SH-SY5Y (cell line): Measurements from ENCODE around the gene POR.

Experiments used
- GATA2 ChIP-seq: IDR thresholded peaks from 2 replicates; pipeline ENCODE4 v1.6.1; 2011; ENCODE audit warnings: mild to moderate bottlenecking, low read depth, low read length
- GATA3 ChIP-seq: IDR thresholded peaks from 2 replicates; pipeline ENCODE4 v1.6.1; 2011; ENCODE audit warnings: low read depth, mild to moderate bottlenecking, low read length, moderate library complexity

POR gene

GRCh38 chr7:75953431-75953830, 38.5 kb downstream of the POR start:
- TF ChIP-seq GATA3 (no peak), GATA2 (no peak)

DNA sequence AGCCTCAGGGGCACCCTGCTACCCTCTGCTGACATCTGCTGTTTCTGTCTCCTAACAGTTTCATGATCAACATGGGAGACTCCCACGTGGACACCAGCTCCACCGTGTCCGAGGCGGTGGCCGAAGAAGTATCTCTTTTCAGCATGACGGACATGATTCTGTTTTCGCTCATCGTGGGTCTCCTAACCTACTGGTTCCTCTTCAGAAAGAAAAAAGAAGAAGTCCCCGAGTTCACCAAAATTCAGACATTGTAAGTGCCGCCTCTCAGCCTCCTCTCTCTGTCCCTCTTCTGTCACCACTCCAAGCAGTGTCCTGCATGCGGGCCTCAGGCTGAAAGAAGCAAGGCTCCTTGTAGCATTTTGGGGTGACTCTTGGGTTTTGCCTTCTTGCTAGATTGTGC, 39.0 kb downstream of the POR start:
- no peak for TF ChIP-seq GATA2
- TF ChIP-seq GATA3, result no peak

- TF ChIP-seq GATA2 (no peak), GATA3 (no peak)
These were observed 40.5 kb downstream of the POR start for GRCh38 chr7:75955331-75955955.

DNA sequence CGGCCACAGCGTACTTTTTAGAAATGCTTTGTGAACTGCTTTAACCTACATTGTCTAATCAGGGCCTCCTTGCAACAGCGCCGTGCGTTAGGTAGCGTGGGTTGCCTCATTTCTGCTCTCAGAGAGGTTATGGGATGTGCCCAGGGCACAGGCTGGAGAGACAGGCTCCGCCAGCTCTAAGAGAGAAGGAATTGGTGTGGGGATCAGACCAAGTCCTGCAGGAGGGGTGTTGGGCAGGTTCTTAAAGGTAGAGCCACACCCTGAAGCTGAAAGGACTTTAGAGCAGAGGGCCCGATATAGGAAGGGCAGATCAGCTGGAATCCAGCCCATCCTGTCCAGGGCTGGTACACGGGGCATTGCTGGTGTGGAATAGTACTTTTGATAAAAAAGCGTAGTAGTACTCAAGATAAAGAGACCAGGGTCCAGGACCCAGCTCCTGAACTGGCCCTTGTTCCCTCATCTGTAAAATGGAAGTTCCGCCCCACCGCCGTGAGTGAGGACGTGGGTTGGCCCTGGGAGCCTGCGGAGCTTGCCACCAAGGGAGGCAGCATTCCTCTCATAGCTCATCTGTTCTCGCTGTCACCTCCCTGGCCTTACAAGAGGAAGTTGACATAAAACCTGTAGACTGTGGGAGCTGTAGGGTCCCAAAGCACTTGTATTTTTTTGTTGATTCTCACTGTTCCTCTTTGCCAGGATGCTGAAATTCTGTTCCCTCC, 42.2 kb downstream of the POR start:
- TF ChIP-seq GATA2 (no peak), GATA3 (no peak)

- TF ChIP-seq GATA3, result no peak
These were observed 44.0 kb downstream of the POR start for GRCh38 chr7:75958802-75959543.

- TF ChIP-seq GATA3 (no peak), GATA2 (no peak)
These were observed 45.4 kb downstream of the POR start for GRCh38 chr7:75960372-75960771.

DNA sequence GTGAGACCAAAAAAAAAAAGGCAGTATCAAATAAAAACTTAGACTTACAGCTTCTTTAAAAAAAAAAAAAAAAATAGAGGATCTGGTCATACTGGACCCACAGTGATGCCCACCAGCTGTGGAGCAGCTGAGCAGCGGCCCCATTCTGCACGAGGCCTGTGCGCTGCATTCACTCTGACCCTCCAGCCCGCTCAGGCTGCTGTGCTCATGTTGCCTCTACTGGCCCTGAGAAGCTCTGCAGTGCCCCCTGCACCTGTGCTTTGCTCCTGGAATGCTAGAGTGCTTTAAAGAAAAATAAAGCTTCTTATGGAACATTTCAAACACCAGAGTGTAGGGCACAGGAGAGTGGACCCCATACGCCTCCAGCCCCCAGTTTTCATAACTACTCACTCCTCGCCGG, 46.3 kb downstream of the POR start:
- TF ChIP-seq GATA3, result no peak
- no peak for TF ChIP-seq GATA2

DNA sequence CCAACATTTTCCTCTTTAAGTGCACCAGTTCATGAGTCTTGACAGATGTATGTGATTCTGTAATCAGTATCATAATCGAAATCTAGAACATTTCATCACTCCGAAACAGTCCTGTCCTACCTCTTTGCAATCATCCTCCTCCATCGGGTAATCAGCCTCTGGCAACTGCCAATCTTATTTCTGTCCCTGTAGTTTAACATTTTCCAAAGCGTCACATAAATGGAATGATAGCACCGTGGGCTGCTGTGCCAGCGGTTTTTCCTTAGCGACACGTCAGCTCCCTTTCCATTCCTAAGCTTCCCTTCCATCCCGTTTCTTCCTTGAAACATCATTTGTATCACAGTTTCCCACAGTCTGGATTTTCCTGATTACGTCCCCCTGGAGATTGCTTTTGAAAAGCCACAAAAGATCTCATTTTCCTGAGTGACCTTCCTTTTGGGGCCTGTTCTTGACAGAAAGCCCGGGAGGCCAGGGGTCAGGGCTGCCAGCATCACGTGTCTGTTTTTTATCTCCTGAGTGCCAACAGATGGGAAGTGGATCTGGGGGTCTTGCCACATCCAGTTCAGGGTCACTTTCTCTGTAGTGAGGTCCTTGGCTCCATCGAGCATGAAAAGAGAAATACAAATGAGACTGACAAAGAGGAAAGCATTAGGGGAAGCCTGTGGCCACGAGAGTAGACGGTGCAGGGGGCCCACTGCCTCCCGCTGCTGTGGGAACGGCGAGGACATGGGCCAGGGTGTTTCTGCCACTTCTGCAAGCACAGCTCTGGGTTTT, 47.8 kb downstream of the POR start:
- TF ChIP-seq GATA2, result peak; percentile 60; the same call in 1 of the 2 replicates
- TF ChIP-seq GATA3, result no peak

DNA sequence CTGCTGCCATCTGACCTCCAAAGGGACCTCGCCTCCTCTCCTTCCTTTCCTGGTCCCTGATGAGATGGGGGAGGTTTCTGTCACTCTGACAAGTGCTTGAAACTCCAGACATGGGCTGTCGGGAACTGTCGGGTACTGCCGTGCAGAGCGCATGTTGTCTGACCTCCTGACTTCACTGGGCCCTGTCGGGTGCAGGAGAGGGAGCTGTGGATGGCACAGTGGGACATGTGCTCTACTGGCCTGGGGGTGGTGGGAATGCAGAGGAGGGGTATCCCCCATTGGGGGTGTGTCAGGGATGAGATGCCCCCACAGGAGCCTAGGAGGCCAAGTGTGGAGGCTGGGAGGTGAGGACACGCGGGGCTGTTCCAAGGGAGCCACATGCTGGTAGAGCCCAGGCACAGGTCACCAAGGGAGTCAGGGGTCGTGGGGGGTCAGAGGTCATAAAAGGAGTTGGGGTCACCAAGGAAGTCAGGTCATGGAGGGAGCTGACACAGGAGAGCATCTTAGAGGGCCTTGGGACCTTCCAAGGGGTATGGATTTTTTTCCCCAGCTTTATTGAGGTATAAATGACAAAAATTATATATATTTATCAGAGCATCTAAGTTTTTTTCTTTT, 48.5 kb downstream of the POR start:
- TF ChIP-seq GATA3 (no peak), GATA2 (no peak)

DNA sequence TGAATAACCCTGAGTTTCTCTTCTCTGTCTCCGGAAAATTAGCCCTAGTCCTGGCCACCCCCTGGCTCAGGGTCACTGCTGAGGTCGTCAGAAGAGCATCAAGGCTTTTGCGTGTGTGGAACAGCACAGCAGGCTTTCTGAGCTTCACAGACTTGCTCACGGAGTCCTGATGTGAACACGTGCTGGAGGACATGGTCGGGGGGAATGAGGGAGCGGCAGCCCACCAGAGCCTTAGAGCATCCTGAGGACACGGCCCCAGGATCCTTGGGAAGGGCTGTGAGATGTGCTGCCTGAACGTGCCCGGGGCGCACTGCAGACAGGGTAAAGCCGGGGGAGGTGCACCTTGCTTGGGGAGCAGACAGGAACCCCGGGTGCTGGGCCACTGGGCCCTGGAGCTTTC, 50.7 kb downstream of the POR start:
- TF ChIP-seq GATA2 (no peak), GATA3 (no peak)

GRCh38 chr7:75966190-75966961, 51.4 kb downstream of the POR start:
- no peak for TF ChIP-seq GATA2

- no peak for TF ChIP-seq GATA2
- no peak for TF ChIP-seq GATA3
These were observed 52.1 kb downstream of the POR start for GRCh38 chr7:75967055-75967454.

DNA sequence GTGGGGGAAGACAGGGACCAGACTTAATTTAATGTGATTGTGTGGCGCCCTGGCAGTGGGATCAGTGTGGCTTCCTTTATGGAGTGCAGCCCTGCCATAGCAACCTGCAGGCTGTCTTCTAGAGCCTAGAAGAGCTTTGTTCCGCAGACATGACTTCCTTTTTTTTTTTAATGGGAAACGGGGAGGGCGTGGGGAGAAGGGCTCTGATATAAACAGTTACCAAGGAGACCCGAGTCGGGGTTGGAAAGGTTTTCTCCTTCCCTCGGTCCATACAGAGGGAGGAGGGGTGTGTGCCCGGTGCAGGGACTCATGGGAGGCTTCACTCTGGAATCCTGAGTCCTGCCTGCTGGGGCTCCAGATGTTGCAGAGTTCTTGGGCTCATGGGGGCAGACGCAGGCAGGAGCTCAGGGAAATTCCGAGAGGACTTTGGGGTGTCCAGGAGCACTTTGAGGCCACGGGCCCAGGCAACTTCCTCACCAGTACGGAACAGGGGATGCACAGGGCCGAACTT, 52.6 kb downstream of the POR start:
- TF ChIP-seq GATA3 (no peak), GATA2 (no peak)

DNA sequence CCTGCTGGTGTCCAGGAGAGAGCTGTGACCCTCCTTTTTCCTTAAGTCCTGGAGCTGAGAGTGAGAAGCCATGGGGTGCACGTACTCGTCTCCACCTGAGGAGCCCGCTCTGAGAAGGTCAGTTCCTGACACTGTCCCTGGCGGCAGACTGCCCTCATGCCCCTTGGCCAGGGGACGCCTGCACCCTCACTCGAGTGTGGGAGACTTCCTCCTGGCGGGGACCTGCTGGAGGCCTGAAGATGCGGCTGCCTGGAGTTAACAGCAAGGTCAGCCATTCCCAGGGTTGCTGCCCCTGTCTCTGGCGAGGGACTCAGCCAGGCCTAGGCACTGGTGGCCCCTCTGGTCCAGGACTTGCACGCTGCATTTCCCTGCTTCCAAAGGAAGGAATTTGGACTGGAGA, 53.1 kb downstream of the POR start:
- TF ChIP-seq GATA3 (no peak), GATA2 (no peak)
